Activated naive CD8-positive, alpha-beta T cell treated with anti-CD3 and anti-CD28 coated beads, Interleukin-2, amount 10 ng/mL, durations not matched to agents 7 days and 5 days (primary cell): Measurements from ENCODE around the gene WDR44. TPM values are rescaled to one million over a fixed set of nuclear protein-coding genes. Genes with fewer than 3 reads are reported as not detected.
"Not testable (repeated sequence)": the region's sequence is repeated elsewhere in the genome, so short reads cannot be mapped to it uniquely, and the experiment has no call there.

Experiments
- ATAC-seq: fragments of 150-1000 bp; cut with Tn5 transposase; one replicate; pipeline ENCODE4 v1.10.0; 2021; ENCODE audit warnings: low read depth, moderate library complexity
- POLR2A ChIA-PET: fragments of 350-600 bp; sonication (Branson Sonifier 250); formaldehyde crosslinking; loops from one replicate; lab custom pipeline; 2021; ENCODE audit warnings: antibody characterized with exemption; lab: Charles Lee
- DNase-seq: peaks from one replicate; pipeline ENCODE4 v3.0.0; 2021
- H3K27ac Mint-ChIP-seq: one replicate; pipeline ENCODE4 v1.8.0; 2022; ENCODE audit warnings: mild to moderate bottlenecking, mixed read lengths
- H3K27me3 Mint-ChIP-seq: one replicate; pipeline ENCODE4 v1.8.0; 2022; ENCODE audit warnings: mild to moderate bottlenecking, moderate library complexity, mixed read lengths
- H3K36me3 Mint-ChIP-seq: one replicate; pipeline ENCODE4 v1.8.0; 2021; ENCODE audit warnings: mild to moderate bottlenecking, mixed read lengths
- H3K4me1 Mint-ChIP-seq: one replicate; pipeline ENCODE4 v1.8.0; 2021; ENCODE audit warnings: mixed read lengths
- H3K4me3 Mint-ChIP-seq: one replicate; pipeline ENCODE4 v1.8.0; 2022; ENCODE audit warnings: mild to moderate bottlenecking, moderate library complexity, mixed read lengths
- H3K9me3 Mint-ChIP-seq: one replicate; pipeline ENCODE4 v1.8.0; 2021; ENCODE audit warnings: mixed read lengths
- total RNA-seq, 2 experiments: library from RNA; stranded (reverse); gene quantifications; one replicate each; pipeline ENCODE4 v1.2.3, GENCODE V29; 2021

WDR44 gene
- total RNA-seq, 2 experiments from 2014 or later, result 22.7 to 23.1 TPM

DNA sequence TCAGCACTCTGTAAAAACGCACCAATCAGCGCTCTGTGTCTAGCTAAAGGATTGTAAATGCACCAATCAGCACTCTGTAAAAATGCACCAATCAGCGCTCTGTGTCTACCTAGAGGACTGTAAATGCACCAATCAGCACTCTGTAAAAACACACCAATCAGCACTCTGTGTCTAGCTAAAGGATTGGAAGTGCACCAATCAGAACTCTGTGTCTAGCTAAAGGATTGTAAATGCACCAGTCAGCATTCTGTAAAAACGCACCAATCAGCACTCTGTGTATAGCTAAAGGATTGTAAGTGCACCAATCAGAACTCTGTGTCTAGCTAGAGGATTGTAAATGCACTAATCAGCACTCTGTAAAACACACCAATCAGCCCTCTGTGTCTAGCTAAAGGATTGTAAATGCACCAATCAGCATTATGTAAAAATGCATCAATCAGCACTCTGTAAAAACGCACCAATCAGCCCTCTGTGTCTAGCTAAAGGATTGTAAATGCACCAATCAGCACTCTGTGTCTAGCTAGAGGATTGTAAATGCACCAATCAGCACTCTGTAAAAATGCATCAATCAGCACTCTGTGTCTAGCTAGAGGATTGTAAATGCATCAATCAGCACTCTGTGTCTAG lies 124.9 kb downstream of the WDR44 start:
- DNase-seq, H3K9me3 Mint-ChIP-seq, H3K36me3 Mint-ChIP-seq, H3K27ac Mint-ChIP-seq, POLR2A ChIA-PET, H3K4me1 Mint-ChIP-seq, ATAC-seq, H3K4me3 Mint-ChIP-seq, H3K27me3 Mint-ChIP-seq: not testable (repeated sequence)

DNA sequence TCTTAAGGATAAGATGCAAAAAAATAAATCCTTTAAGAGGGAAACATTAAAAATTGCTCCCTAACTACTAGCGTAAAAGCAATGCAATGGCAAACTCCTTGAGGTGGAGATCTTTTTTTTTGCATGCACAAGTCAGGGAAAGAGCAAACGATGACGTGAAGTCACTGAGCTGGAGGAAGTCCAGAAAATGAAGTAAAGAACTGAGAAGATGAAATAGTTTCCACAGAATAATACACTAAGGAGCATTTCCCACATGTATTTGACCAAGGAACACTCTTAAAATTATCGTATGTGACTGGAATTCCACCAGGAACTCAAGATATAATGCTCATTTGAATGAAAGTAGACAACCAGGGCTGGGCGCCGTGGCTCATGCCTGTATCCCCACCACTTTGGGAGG lies 128.7 kb downstream of the WDR44 start:
- Mint-ChIP-seq H3K27ac (no peak overlapping the region), H3K9me3 (no peaks in the 10 kb centered on the region), H3K4me3 (no peak overlapping the region), H3K4me1 (no peaks in the 10 kb centered on the region), H3K36me3 (no peaks in the 10 kb centered on the region), H3K27me3 (no peaks in the 10 kb centered on the region)
- DNase-seq (no peak), ATAC-seq (no peak)
- POLR2A ChIA-PET, result no interaction called here

DNA sequence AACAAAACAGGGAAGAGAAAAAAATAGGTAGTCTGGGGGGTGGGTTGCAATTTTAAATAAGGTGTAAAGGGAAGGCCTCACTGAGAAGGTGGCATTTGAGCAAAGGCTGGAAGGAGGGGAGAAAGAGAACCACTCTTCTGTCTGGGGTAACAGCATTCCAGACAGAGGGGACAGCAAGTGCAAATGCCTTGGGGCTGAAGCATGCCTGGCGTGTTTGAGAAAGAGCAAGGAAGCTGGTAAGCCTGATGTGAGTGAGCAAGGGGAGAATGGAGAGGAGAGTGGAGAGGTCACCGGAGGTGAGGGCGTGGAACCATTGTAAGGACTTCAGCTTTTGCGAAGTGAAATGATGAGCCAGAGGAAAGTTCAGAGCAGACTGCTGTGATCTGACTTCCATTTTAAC lies 130.0 kb downstream of the WDR44 start:
- no peaks in the 10 kb centered on the region for H3K9me3 Mint-ChIP-seq
- POLR2A ChIA-PET, result no interaction called here
- DNase-seq (no peak), ATAC-seq (no peak)
- H3K4me3 Mint-ChIP-seq, result no peak overlapping the region
- no peak overlapping the region for H3K27ac Mint-ChIP-seq
- no peaks in the 10 kb centered on the region for H3K36me3 Mint-ChIP-seq
- H3K4me1 Mint-ChIP-seq, result no peaks in the 10 kb centered on the region
- no peaks in the 10 kb centered on the region for H3K27me3 Mint-ChIP-seq

DNA sequence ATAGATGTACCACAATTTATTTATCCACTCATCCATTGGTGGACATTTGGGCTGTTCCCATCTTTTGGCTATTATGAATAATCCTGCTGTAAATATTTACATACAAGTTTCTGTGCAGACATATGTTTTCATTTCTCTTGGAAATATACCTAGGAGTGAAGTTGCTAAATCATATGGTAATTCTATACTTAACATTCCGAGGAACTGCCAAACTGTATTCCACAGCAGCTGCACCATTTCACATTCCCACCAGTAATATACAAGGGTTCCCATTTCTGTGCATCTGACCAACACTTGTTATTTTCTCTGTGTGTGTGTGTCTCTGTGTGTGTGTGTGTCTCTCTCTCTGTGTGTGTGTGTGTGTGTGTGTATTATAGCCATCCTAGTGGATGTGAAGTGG lies 134.3 kb downstream of the WDR44 start:
- DNase-seq, result no peak

DNA sequence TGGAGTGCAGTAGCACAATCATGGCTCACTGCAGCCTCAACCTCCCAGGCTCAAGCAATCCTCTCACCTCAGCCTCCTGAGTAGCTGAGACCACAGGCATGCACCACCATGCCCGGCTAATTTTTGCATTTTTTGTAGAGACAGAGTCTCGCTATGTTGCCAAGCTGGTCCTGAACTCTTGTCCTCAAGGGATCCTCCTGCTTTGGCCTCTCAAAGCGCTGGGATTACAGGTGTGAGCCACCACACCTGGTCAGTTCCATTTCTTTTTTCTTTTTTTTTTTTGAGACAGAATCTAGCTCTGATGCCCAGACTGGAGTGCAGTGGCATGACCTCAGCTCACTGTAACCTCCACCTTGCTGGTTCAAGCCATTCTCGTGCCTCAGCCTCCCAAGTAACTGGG lies 136.5 kb downstream of the WDR44 start:
- H3K4me1 Mint-ChIP-seq, H3K27me3 Mint-ChIP-seq, DNase-seq, H3K9me3 Mint-ChIP-seq, H3K36me3 Mint-ChIP-seq, H3K27ac Mint-ChIP-seq, ATAC-seq, H3K4me3 Mint-ChIP-seq, POLR2A ChIA-PET: not testable (repeated sequence)

More for the DNA sequence above, 134.3 kb downstream of the WDR44 start:
- H3K4me3 Mint-ChIP-seq, result no peak overlapping the region
- ATAC-seq, result no peak
- H3K27me3 Mint-ChIP-seq, result no peaks in the 10 kb centered on the region
- H3K4me1 Mint-ChIP-seq, result no peaks in the 10 kb centered on the region
- POLR2A ChIA-PET, result interaction anchor here (0.7 kb wide), 1 partner anchor 23 kb away, joined by 3 read pairs; no protein-coding TSS in a partner anchor
- H3K36me3 Mint-ChIP-seq, result no peaks in the 10 kb centered on the region
- H3K9me3 Mint-ChIP-seq, result no peaks in the 10 kb centered on the region
- H3K27ac Mint-ChIP-seq, result no peak overlapping the region

DNA sequence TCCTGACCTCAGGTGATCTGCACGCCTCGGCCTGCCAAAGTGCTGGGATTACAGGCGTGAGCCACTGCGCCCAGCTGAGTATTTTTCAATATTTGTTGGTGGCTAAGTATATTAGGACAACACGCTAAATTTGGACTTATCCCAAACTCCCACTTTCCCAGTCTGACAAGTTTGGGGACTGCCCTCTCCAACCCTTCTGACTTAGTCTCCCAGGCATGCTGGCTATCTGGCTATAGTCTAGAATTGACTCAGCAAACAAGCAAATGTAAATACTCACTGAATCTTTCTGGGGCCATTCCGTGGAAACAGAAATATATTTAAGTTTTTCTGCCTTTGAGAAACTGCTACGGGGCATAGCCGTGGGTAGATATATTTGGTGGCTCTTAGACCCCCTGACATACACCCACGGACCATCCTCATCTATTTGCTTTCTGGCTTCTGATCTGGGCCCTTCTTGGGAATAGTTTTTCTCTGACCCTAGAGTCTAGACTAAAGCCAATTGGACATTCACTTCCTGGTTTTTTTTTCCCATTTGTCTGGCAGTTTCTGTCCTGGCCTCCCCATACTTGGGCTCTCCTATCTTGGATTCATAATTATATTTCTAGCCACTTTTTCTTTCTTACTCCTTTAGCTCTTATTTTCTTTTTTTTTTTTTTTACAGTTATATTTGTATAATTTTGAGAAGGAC lies 138.5 kb downstream of the WDR44 start:
- H3K27me3 Mint-ChIP-seq, result no peaks in the 10 kb centered on the region
- H3K9me3 Mint-ChIP-seq, result no peaks in the 10 kb centered on the region
- no peak overlapping the region for H3K27ac Mint-ChIP-seq
- POLR2A ChIA-PET, result no interaction called here
- H3K4me1 Mint-ChIP-seq, result no peaks in the 10 kb centered on the region
- ATAC-seq (no peak), DNase-seq (no peak)
- H3K36me3 Mint-ChIP-seq, result no peaks in the 10 kb centered on the region
- H3K4me3 Mint-ChIP-seq, result no peak overlapping the region

DNA sequence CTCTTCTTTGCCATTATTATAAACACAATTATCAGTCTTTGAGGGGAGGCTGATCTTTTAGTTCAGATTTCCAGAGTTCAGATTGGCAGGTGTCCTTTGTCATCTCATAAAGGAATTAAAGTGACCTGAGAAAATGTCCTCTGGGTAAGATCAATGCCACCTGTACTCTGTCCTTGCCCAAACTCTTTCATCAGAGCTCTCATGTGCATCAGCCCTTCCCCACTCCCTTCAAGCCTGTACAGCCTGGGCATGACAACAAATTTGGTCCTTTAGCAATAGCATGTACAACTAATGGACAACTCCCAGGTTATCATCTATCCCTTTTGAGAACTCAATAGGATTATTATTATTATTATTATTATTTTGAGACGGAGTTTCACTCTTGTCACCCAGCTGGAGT lies 140.8 kb downstream of the WDR44 start:
- not testable (repeated sequence) for H3K27ac Mint-ChIP-seq

DNA sequence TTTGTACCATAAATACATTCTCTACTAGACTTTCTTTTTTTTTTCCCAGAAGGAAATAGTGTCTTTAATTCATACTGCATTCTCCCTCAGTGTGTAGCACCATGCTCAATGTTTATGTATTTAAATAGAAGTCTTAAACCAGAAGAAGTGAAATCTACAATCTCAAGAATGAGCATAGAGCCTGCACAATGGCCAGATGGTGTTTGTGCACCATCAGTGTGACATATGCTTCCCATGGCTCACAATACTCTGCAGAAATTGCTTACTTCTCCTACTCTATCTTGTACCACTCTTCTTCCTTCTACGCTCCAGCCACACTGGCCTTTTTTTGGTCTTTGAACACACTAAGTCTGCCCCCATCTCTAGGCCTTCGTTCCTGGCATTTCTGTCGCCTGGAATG lies 147.1 kb downstream of the WDR44 start:
- Mint-ChIP-seq H3K27me3 (no peaks in the 10 kb centered on the region), H3K4me3 (no peak overlapping the region), H3K9me3 (no peaks in the 10 kb centered on the region), H3K36me3 (peaks cover 4% of the 10 kb centered on the region), H3K4me1 (peaks cover 9% of the 10 kb centered on the region), H3K27ac (no peak overlapping the region)
- POLR2A ChIA-PET, result no interaction called here
- DNase-seq, result no peak
- ATAC-seq, result no peak

More for the DNA sequence above, 140.8 kb downstream of the WDR44 start:
- H3K4me3 Mint-ChIP-seq, ATAC-seq, DNase-seq, H3K27me3 Mint-ChIP-seq, H3K4me1 Mint-ChIP-seq, POLR2A ChIA-PET, H3K36me3 Mint-ChIP-seq, H3K9me3 Mint-ChIP-seq: not testable (repeated sequence)

DNA sequence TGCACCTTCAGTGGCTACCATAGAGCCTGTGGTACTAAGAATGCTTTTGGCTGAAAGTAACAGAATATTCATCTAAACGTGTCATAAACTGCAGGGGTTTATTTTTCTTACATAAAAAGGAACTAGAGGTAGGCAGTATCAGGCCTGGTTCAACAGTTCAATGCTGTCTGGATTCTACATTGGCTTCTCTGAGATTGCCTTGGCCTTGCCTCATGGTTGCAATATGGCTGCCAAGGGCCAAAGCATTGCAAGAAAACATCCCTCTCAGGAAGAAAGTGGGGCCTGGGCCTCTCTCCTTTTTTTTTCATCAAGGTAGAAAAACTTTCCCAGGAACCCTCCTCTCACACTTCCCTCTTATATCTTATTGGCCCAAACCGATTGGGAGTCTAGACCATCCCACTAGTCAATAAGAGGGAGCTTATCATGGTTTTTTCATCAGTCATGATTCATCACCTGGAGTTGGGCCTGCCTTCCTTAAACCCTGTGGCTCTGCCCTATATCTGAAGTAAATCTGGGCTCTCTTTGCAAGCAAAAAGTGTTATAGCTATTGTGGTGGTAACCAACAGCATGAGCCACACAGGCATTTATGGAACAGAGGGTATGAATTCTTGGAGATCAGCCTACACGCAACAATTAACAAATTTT lies 147.9 kb downstream of the WDR44 start:
- H3K27ac Mint-ChIP-seq, result no peak overlapping the region
- POLR2A ChIA-PET, result no interaction called here
- H3K9me3 Mint-ChIP-seq, result no peaks in the 10 kb centered on the region
- peaks cover 4% of the 10 kb centered on the region for H3K36me3 Mint-ChIP-seq
- ATAC-seq (no peak), DNase-seq (no peak)
- no peaks in the 10 kb centered on the region for H3K27me3 Mint-ChIP-seq
- H3K4me1 Mint-ChIP-seq, result peaks cover 10% of the 10 kb centered on the region
- H3K4me3 Mint-ChIP-seq, result no peak overlapping the region

DNA sequence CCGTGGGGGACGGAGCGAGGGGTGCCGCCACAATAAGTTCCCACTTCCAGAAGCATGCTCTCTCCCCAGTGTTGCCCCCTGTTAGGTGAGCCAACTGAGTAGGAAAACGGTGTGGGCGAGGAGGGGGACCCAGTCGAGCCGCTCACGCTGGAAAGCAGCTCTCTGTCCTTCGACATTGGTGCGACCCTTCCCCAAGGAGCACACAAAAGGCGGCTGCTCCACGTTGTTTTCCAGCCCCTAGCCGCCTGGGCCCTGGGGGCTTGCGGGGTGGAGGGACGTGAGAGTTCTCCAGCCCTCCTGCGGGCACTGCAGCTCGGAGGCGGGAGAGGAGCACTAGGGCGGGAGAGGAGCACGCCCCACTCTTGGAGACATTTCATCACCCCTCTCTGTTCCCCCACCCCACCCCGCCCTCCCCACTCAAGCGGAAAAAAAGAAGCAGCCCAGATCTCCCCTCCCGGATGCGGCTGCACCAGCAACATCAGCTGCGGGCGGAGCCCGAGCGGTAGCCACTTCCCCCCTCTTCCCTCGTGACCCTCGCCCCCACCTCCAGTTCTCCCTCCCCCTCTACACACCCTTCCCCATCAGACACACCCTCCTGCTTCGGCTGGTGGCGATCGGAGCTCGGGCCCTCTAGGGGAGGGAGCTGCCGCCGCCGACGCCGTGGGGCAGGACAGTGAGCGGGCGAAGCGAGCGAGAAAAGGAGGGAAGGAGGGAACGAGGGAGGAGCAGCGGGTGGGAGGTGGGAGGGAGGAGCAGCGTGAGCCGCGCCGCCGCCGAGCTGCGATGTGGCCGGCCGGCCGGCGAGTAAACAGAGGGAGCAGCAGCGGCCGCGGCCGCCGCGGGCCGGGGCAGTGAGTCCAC lies 149.4 kb downstream of the WDR44 start, which contains the start of gene DOCK11:
TSS of gene DOCK11 (plus strand) at position 755 of the 861 bp plus-strand sequence. CDS start 157 bp downstream, outside the sequence.
- Mint-ChIP-seq H3K27ac (peak within 1 kb of the TSS; percentile 99), H3K4me1 (peaks cover 14% of the 10 kb centered on the region), H3K27me3 (no peaks in the 10 kb centered on the region), H3K36me3 (peaks cover 5% of the 10 kb centered on the region), H3K4me3 (peak within 1 kb of the TSS; percentile 99), H3K9me3 (no peaks in the 10 kb centered on the region)
- DNase-seq (peak; percentile 75), ATAC-seq (peak; percentile 70)
- POLR2A ChIA-PET, result interaction anchor here (0.7 to 3.8 kb wide), 12 partner anchors 27 to 1115 kb away, joined by 3 to 107 read pairs (median 3); partner anchors contain the start of gene WDR44

DNA sequence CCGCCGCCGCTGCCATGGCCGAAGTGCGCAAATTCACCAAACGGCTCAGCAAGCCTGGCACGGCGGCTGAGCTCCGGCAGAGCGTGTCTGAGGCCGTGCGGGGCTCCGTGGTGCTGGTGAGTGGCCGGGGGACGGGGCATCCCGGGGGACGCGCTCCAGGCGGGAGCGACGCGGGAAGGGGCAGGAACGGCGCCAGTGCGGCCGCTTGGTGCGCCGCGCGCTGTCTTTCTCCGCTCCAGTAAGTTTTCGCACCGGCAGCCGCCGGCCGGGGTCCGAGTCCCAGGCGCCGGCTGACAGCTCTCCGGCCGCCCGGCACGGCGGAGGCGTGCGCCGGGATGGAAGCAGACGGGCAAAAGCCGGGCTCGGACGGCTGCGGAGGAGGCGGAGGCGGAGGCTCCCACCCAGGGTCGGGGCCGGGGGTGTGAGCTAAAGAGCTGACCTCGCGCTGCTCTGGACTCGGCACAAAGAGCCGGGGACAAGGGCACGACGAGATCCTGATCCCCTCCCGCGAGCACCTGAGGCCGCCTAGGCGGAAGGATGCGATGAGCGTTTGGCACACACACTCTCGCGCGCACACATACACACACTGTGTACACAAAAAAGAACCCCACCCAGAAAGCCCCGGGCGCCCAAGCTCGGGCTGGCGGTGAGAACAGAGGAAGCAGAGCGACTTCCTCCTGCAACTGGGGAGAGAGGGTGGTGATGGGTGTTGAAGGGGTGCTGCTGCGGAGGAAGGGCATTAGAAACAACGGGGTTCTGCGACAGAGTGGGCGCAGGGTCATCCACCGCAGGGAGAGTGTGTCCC lies 150.3 kb downstream of the WDR44 start:
- no peaks in the 10 kb centered on the region for H3K27me3 Mint-ChIP-seq
- peaks cover 5% of the 10 kb centered on the region for H3K36me3 Mint-ChIP-seq
- ATAC-seq (peak; percentile 73), DNase-seq (peak; percentile 76)
- no peaks in the 10 kb centered on the region for H3K9me3 Mint-ChIP-seq
- H3K27ac Mint-ChIP-seq, result peak overlapping the region; percentile 99
- H3K4me3 Mint-ChIP-seq, result peak overlapping the region; percentile 99
- peaks cover 14% of the 10 kb centered on the region for H3K4me1 Mint-ChIP-seq
- POLR2A ChIA-PET, result interaction anchor here (0.6 to 3.8 kb wide), 12 partner anchors 12 to 149 kb away, joined by 3 to 107 read pairs (median 4); partner anchors contain the start of gene WDR44

DNA sequence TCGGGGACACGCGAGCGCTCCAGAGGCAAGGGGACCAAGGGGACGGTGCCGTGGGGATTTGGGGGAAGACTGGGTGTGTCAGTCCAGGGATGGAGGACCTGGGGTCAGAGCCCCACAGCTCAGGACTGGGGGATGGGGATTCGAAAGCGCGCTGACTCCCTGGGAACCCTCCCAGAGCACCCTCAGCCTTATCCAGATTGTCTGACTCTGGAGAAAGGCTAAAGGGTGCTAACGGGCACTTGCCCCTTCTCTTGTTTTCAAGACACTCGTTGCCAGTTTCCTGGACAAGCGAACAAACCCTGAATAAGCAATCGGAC lies 150.8 kb downstream of the WDR44 start:
- Mint-ChIP-seq H3K4me1 (peaks cover 14% of the 10 kb centered on the region), H3K9me3 (no peaks in the 10 kb centered on the region), H3K27me3 (no peaks in the 10 kb centered on the region), H3K36me3 (peaks cover 5% of the 10 kb centered on the region), H3K4me3 (peak overlapping the region; percentile 99), H3K27ac (peak overlapping the region; percentile 99)
- peak; percentile 5 for ATAC-seq
- DNase-seq, result no peak
- POLR2A ChIA-PET, result interaction anchor here (0.6 to 3.8 kb wide), 11 partner anchors 11 to 150 kb away, joined by 3 to 107 read pairs (median 7); partner anchors contain the start of gene WDR44
